GM18511 (cell line): Measurements from ENCODE around the gene PLEKHN1.

ENCODE experiments used
- ATAC-seq: cut with Tn5 transposase; IDR thresholded peaks from one replicate; pipeline ENCODE4 v1.9.1; 2021; ENCODE audit warnings: mild to moderate bottlenecking, moderate library complexity; ENCODE audit not compliant: unreplicated experiment

The PLEKHN1 gene

DNA sequence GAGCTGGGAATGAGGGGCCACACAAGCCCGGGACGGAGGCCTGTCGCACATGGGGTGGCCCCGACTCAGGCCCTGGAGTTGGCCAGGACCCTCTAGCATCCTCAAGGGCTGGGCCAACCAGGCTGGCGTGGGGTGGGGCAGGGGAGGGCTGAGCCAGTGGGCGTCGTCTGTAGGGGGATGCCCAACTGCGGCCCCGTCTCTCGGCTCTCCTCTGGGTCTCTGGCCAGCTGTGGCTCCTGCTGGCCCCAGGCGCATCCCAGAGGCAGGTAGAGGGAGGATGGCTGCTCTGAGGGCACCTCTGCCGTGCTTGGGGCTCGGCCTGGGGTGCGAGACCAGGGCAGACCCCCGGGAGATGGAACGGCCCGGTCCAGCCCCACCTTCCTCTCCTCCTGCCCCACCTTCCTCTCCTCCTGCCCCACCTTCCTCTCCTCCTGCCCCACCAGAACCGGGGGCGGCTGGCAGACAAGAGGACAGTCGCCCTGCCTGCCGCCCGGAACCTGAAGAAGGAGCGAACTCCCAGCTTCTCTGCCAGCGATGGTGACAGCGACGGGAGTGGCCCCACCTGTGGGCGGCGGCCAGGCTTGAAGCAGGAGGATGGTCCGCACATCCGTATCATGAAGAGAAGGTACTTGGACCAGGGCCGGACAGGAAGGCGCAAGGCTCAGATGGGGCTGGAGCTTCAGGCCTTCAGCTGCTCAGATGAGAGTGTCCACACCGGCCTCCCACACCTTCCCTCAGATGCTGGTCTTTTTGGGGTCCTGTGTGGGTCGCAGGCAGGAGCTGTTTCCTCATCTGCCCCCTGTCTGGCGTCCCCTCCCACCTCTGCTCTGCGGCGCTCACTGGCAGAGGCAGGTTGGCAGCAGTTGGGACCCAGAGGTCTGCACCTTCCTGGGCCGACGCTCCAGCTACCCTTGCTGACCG is 36.3 kb upstream of the PLEKHN1 start:
- no peak for ATAC-seq

- ATAC-seq: no peak
Measured at GRCh38 chr1:930633-931138, 35.6 kb upstream of the PLEKHN1 start.

DNA sequence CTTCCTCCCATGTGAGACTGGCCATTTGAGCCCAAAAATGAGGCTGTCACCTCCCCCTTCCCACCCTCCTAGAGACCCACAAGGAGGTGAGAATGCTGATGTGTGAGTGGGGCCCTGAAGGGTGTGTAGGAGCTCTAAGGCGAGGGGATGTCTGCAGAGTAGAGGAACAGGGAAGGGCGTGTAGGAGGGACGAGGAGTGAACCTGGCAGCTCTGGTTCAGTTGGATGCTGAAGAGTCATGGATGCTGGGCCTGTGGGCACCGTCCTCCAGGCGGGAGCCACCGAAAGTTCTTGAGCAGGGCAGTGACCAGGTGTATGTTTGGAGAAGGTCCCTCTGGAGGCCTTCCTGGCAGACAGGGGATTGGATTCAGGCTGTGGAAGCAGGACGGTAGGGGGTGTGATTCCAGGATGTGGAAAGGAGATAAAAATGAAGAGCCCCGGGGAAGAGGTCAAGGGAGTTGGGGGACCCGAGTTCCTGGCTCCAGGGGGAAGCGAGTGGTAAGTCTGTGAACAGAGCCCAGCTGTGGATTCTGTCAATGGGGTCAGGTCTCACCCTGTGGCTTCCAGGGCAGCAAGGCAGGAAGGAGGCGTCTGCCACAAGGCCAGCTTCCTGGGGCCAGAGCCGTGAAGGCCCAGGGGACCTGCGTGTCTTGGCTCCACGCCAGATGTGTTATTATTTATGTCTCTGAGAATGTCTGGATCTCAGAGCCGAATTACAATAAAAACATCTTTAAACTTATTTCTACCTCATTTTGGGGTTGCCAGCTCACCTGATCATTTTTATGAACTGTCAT is 34.7 kb upstream of the PLEKHN1 start:
- ATAC-seq: no peak

DNA sequence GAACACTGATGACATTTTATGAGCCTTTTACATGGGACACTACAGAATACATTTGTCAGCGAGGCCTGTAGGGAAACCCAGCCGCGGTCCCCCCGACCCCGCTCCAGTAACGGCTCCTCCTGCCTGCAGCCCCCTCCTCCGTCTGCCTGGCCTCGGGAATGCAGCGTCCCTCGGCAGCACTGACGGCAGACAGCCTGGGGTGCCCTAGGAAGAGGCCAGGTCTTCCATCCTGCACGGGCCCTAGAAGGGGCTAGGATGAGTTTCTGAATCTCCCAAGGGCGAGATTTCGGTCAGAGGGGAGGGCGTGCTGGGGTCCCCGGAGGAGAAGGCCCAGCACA is 34.1 kb upstream of the PLEKHN1 start:
- ATAC-seq: no peak

GRCh38 chr1:932776-933602 is 33.3 kb upstream of the PLEKHN1 start:
- ATAC-seq: no peak

- no peak for ATAC-seq
Measured at GRCh38 chr1:933603-933940, 32.7 kb upstream of the PLEKHN1 start.

GRCh38 chr1:934991-935750 is 31.1 kb upstream of the PLEKHN1 start:
- ATAC-seq: no peak

- no peak for ATAC-seq
Measured at GRCh38 chr1:935751-936231, 30.5 kb upstream of the PLEKHN1 start.

- no peak for ATAC-seq
Measured at GRCh38 chr1:936348-937264, 29.7 kb upstream of the PLEKHN1 start.

DNA sequence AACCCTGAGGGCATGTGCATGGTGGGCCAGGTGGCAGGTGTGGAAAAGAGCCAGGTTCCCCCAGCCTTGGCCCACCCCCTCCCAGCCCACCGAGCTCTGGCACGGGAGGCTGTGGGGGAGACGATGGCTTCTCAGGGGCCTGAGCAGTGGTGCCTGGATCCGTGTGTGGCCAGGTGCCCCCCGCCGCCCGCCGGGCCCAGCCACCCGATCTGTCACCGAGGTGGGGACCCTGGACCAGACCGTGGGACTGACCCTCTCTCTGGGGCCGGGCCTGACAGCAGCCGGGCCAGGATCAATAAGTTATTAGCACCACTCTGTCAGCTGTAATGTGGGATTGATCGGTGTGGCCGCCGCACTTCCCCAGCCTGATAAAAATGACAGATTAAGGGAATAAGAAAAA is 28.8 kb upstream of the PLEKHN1 start:
- no peak for ATAC-seq

- ATAC-seq: no peak
Measured at GRCh38 chr1:938088-938683, 28.1 kb upstream of the PLEKHN1 start.

- no peak for ATAC-seq
Measured at GRCh38 chr1:938711-939489, 27.4 kb upstream of the PLEKHN1 start.

- ATAC-seq: no peak
Measured at GRCh38 chr1:939511-940106, 26.7 kb upstream of the PLEKHN1 start.

DNA sequence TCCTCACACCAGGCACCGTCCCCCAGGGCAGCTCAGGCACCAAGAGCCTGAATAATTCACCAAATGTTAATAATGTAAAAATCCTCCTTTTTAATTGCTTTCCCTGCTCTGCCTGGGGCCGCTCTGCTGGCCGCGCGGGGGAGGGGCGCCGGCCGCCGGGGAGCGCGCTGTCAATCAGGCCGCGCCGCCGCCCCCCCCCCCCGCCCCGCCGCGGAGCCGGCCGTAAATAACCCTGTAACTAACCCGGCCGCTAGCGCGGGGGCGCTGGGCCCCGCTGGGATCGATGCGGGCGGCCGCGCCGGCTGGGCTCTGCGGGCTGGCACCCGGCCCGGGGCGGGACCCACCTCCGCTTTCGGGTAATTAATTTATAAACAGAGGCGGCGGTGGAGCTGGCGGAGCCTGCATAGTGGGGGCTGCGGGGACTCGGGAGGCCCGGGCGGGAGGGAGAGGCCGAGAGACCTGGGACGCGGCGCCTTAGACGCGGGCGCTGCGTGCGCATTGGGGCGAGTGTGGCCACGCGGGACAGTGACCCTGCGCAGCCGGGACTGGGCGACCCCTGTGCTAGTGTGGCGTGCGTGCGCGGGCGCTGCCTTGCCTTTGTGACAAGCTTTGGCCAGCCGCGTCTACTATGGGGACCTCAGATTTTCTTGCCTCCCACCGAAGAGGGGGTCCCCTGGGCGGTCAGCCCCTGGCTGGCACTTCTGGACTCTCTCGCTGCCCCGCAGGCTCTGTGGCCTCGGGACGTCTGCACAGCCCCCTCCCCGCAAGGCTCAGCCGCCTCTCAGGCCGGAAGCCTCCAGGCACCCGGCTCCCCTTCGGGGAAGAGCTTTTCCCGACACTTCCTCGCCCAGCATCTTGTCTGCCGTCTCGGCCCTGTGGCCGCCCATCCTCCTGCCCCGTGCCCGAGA is 25.9 kb upstream of the PLEKHN1 start:
- no peak for ATAC-seq

GRCh38 chr1:941015-941587 is 25.2 kb upstream of the PLEKHN1 start:
- no peak for ATAC-seq
